22Rv1 (cell line): Measurements from ENCODE around the gene GPR180.

Experiments
- CTCF ChIP-seq: fragments of 450-650 bp; IDR thresholded peaks from 2 replicates; pipeline ENCODE4 v1.5.1; 2017; ENCODE audit warnings: mild to moderate bottlenecking
- ZFX ChIP-seq: fragments of 450-650 bp; IDR thresholded peaks from 2 replicates; pipeline ENCODE4 v1.6.1; 2017; ENCODE audit warnings: antibody characterized with exemption, borderline replicate concordance

- TF ChIP-seq CTCF (no peak), ZFX (no peak)
Observed at GRCh38 chr13:94656176-94656575, 54.5 kb downstream of the GPR180 start.
